Islet of Langerhans (tissue), 1 donor: ENCODE data around the gene LPCAT1.

Experiments
- FAIRE-seq: peaks from one replicate; lab custom pipeline; 2011; peaks lifted over from hg19 to GRCh38; lab: Jason Lieb, UNC

Gene LPCAT1

GRCh38 chr5:1495525-1495897 is 28.2 kb downstream of the LPCAT1 start:
- FAIRE-seq, result no peak

- FAIRE-seq, result no peak
Measured at GRCh38 chr5:1494780-1495524, 28.8 kb downstream of the LPCAT1 start.

- no peak for FAIRE-seq
Measured at GRCh38 chr5:1493941-1494340, 29.8 kb downstream of the LPCAT1 start.

GRCh38 chr5:1493413-1493812 is 30.3 kb downstream of the LPCAT1 start:
- FAIRE-seq, result no peak

- no peak for FAIRE-seq
Measured at GRCh38 chr5:1492757-1493156, 31.0 kb downstream of the LPCAT1 start.

- FAIRE-seq, result no peak
Measured at GRCh38 chr5:1490376-1490775, 33.4 kb downstream of the LPCAT1 start.

- no peak for FAIRE-seq
Measured at GRCh38 chr5:1489754-1490153, 34.0 kb downstream of the LPCAT1 start.

GRCh38 chr5:1488882-1489680 is 34.7 kb downstream of the LPCAT1 start:
- FAIRE-seq, result no peak

- FAIRE-seq, result no peak
Measured at GRCh38 chr5:1487079-1487764, 36.5 kb downstream of the LPCAT1 start.

GRCh38 chr5:1486271-1486670 is 37.5 kb downstream of the LPCAT1 start:
- no peak for FAIRE-seq

GRCh38 chr5:1485579-1486118 is 38.1 kb downstream of the LPCAT1 start:
- FAIRE-seq, result no peak

GRCh38 chr5:1484730-1485578 is 38.8 kb downstream of the LPCAT1 start:
- FAIRE-seq, result no peak

GRCh38 chr5:1483856-1484729 is 39.7 kb downstream of the LPCAT1 start:
- no peak for FAIRE-seq

- FAIRE-seq, result no peak
Measured at GRCh38 chr5:1483064-1483463, 40.7 kb downstream of the LPCAT1 start.

GRCh38 chr5:1481959-1482331 is 41.8 kb downstream of the LPCAT1 start:
- FAIRE-seq, result no peak

GRCh38 chr5:1481266-1481958 is 42.3 kb downstream of the LPCAT1 start:
- FAIRE-seq, result no peak

- FAIRE-seq, result no peak
Measured at GRCh38 chr5:1480806-1481205, 43.0 kb downstream of the LPCAT1 start.

GRCh38 chr5:1480217-1480616 is 43.5 kb downstream of the LPCAT1 start:
- FAIRE-seq, result no peak

- no peak for FAIRE-seq
Measured at GRCh38 chr5:1479581-1480188, 44.1 kb downstream of the LPCAT1 start.

GRCh38 chr5:1479066-1479465 is 44.7 kb downstream of the LPCAT1 start:
- FAIRE-seq, result no peak
